ENCODE measurements around the gene PYGB.

Gene PYGB

GRCh38 chr20:25338112-25339023 is 90.5 kb downstream of the PYGB start:
- DNase-seq, result no peak

- no peak for DNase-seq
Observed at GRCh38 chr20:25339608-25340007, 91.7 kb downstream of the PYGB start.

- DNase-seq, result no peak
Observed at GRCh38 chr20:25340380-25340779, 92.5 kb downstream of the PYGB start.

GRCh38 chr20:25341716-25342680 is 94.1 kb downstream of the PYGB start:
- peak; percentile 32 for DNase-seq

- DNase-seq, result no peak
Observed at GRCh38 chr20:25344634-25345033, 96.7 kb downstream of the PYGB start.

GRCh38 chr20:25345721-25346120 is 97.8 kb downstream of the PYGB start:
- no peak for DNase-seq

- no peak for DNase-seq
Observed at GRCh38 chr20:25346349-25346748, 98.5 kb downstream of the PYGB start.
